Endometrial microvascular endothelial cells (primary cell): Measurements from ENCODE around the gene RALBP1. TPM values are rescaled to one million over a fixed set of nuclear protein-coding genes. Genes with fewer than 3 reads are reported as not detected.
"Not testable (repeated sequence)": the region's sequence is repeated elsewhere in the genome, so short reads cannot be mapped to it uniquely, and the experiment has no call there.

Experiments
- in situ Hi-C: cut with HindIII; loops from 2 replicates; pipeline ENCODE4 v1.10.0; 2017; ENCODE audit warnings: low sequenced_read_pairs, low pct_unique_long_range_greater_than_20kb; ENCODE audit errors: inconsistent ontology term
- total RNA-seq: library from RNA; depleted of rRNA; stranded (reverse); fragments of >200 nt; gene quantifications from one replicate; pipeline ENCODE4 v1.2.3, GENCODE V29; 2015; ENCODE audit errors: inconsistent ontology term

Gene RALBP1
- total RNA-seq, 1 donor from 2014 or later = 57.1 TPM

- in situ Hi-C loops = not testable (repeated sequence)
These were observed 24.4 kb upstream of the RALBP1 start for GRCh38 chr18:9450920-9451319.

DNA sequence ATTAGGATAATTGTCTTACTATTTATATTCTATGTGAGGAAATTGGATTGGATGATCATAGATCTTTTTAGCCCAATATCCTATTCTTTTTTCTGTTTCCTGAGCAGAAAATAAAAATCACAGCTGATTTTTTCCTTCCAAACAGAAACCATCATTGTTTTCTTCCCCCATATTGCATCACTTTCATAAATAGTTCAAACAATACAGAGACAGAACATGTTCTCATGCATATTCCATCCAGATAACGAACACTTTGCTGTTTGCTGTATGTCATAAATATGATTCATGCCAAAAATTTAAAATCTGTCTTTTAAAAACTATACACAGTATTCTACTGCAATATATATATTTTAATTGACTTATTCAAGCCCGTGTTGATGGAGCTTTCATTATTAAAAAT, 22.0 kb upstream of the RALBP1 start:
- in situ Hi-C loops = no loop called here

- in situ Hi-C loops = no loop called here
These were observed 21.1 kb upstream of the RALBP1 start for GRCh38 chr18:9454061-9454703.

GRCh38 chr18:9455718-9456511, 19.4 kb upstream of the RALBP1 start:
- in situ Hi-C loops = no loop called here

DNA sequence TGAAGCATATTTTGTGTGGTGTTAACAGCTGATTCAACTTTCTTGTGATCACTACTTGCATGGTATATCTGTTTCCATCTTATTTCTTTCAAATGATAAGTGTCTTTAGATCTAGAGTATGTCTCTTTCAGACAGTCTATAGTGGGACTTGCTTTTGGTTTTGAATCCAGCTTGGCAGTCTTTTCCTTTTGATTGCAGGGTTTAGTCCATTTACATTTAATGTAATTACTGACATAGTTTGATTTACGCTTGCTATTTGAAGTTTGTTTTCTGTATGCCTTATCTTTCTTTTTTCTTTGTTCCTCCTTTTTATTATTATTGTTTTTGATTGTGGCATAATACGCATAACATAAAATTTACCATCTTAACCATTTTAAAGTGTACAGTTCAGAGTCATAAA, 9.2 kb upstream of the RALBP1 start:
- in situ Hi-C loops = no loop called here

DNA sequence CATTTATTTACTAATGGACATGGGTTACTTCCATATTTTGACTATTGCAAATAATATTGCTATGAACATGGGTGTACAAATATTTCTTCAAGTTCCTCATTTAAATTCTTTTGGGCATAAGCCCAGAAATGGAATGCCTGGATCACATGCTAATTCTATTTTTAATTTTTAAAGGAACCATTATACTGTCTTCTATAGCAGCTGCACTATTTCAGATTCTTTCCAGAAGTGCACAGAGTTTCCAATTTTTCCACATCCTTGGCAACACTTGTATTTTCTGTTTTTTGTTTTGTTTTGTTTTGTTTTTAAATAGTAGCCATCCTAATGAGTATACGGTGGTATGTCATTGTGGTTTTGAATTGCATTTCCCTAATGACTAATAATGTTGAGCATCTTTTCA, 8.5 kb upstream of the RALBP1 start:
- in situ Hi-C loops = no loop called here

DNA sequence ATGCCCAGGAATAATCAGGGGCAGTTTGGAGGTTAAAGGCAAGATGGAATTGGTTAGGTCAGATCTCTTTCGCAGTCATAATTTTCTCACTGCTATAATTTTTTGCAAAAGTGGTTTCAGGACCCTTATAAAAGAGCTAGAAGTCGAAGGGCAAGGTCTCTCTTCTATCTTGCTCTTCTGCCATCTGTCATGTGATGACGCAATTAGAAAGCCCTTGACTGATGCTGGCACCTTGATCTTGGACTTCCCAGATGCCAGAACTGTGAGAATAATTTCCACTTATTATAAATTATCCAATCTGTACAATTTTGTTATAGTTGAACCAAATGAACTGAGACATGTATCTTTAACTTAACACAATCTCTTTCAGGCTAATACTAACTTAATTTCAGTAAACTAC, 6.3 kb upstream of the RALBP1 start:
- in situ Hi-C loops = no loop called here

- in situ Hi-C loops = no loop called here
These were observed 5.6 kb upstream of the RALBP1 start for GRCh38 chr18:9469685-9470084.

GRCh38 chr18:9474108-9474982, 968 bp upstream of the RALBP1 start:
- in situ Hi-C loops = no loop called here

- in situ Hi-C loops = no loop called here
These were observed 604 bp downstream of the RALBP1 start for GRCh38 chr18:9475643-9476591.

DNA sequence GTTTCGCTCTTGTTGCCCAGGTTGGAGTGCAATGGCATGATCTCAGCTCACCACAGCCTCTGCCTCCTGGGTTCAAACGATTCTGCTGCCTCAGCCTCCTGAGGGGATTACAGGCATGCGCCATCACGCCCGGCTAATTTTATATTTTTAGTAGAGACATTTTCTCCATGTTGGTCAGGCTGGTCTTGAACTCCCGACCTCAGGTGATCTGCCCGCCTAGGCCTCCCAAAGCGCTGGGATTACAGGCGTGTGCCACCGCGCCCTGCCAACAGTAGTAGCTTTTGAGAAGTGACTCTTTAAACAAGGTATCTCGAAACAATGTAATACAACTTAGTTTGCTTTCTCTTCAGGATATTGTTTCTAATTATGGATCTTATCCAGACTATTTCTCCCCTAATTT, 1.6 kb downstream of the RALBP1 start:
- in situ Hi-C loops = not testable (repeated sequence)

DNA sequence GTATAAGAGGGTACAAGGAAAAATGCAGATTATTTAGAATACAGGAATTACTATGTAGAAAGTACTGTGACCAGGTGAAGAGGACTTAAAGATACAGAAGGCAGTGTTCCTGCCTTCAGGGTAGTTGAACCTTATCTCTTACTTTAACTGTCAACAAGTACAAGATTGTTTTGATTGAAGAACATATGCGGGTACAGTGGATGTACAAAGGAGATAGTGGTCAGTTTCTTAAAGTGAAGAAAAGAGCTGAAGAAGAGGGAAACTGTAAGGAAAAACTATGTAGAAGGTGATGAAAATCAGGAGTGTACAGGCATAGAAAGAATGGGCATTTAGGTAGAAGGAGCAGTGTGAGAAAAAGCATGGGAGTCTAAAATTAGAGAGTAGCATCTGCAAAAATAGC, 2.2 kb downstream of the RALBP1 start:
- in situ Hi-C loops = no loop called here

GRCh38 chr18:9478545-9478944, 3.2 kb downstream of the RALBP1 start:
- in situ Hi-C loops = no loop called here

DNA sequence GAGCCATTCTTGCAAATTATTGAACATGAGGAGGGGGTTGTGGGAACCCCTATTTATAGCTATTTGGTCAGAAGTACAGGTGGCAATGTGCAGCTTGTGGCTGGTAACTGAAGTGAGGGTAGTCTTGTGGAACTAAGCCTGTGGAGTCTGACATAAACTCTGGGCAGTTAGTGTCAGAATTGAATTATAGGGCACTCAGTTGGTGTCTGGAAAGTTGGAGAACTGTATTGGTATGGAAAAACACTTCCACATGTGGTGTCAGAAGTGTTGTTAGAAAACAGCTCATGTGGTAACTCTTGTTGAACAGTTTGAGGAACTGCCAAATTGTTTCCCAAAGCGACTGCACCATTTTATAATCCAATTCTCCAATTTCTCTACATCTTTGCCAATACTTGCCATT, 7.5 kb downstream of the RALBP1 start:
- in situ Hi-C loops = no loop called here

DNA sequence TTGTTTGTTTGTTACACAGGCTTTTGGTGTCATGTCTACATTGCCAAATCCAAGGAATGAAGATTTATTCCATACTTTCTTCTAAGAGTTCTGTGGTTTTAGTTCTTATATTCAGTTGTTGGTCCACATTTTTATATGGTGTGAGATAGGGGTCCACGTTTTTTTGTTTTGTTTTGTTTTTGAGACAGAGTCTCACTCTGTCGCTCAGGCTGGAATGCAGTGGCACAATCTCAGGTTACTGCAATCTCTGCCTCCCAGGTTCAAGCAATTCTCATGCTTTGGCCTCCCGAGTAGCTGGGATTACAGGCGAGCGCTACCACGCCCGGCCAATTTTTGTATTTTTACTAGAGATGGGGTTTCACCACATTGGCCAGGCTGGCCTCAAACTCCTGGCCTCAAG, 8.2 kb downstream of the RALBP1 start:
- in situ Hi-C loops = no loop called here

DNA sequence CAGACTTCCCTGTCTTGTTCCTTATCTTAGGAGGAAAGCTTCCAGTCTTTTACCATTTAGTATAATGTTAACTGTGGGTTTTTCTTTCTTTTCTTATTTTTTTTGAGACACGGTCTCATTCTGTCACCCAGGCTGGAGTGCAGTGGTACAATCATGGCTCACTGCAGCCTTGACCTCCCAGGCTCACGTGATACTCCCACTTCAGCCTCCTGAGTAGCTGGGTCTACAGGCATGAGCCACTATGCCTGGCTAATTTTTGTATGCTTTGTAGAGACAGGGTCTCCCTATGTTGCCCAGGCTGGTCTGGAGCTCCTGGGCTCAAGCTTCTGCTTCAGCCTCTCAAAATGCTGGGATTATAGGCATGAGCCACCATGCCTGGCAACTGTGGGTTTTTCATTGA, 9.5 kb downstream of the RALBP1 start:
- in situ Hi-C loops = not testable (repeated sequence)

- in situ Hi-C loops = no loop called here
These were observed 13.2 kb downstream of the RALBP1 start for GRCh38 chr18:9488538-9488937.

- in situ Hi-C loops = no loop called here
These were observed 19.5 kb downstream of the RALBP1 start for GRCh38 chr18:9494778-9495331.
